ENCODE measurements around the gene TAF11L3.
"Not testable (repeated sequence)": the region's sequence is repeated elsewhere in the genome, so short reads cannot be mapped to it uniquely, and the experiment has no call there.

The TAF11L3 gene

GRCh38 chr5:17518067-17518466, at the start of gene TAF11L3:
TSS of gene TAF11L3 (plus strand) at chr5:17518367.
- in situ Hi-C loops (cut with MboI; ENCODE audit: low sequenced_read_pairs), result not testable (repeated sequence)

GRCh38 chr5:17470064-17470463, 48.1 kb upstream of the TAF11L3 start:
- in situ Hi-C loops (cut with MboI; ENCODE audit: low sequenced_read_pairs), result no loop called here

DNA sequence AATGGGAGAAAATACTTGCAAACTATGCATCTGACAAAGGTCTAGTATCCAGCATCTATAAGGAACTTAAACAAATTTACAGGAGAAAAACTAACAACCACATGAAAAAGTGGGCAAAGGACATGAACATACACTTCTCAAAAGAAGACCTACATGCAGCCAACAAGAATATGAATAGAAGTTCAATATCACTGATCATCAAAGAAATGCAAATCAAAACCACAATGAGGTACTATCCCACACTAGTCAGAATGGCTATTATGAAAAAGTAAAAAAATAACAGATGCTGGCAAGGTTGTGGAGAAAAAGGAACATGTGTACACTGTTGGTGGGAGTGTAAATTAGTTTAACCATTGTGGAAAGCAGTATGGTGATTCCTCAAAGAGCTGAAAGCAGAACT, 43.1 kb upstream of the TAF11L3 start:
- in situ Hi-C loops (cut with MboI; ENCODE audit: low sequenced_read_pairs), result not testable (repeated sequence)

GRCh38 chr5:17477043-17477442, 41.1 kb upstream of the TAF11L3 start:
- in situ Hi-C loops (cut with MboI; ENCODE audit: low sequenced_read_pairs), result no loop called here

DNA sequence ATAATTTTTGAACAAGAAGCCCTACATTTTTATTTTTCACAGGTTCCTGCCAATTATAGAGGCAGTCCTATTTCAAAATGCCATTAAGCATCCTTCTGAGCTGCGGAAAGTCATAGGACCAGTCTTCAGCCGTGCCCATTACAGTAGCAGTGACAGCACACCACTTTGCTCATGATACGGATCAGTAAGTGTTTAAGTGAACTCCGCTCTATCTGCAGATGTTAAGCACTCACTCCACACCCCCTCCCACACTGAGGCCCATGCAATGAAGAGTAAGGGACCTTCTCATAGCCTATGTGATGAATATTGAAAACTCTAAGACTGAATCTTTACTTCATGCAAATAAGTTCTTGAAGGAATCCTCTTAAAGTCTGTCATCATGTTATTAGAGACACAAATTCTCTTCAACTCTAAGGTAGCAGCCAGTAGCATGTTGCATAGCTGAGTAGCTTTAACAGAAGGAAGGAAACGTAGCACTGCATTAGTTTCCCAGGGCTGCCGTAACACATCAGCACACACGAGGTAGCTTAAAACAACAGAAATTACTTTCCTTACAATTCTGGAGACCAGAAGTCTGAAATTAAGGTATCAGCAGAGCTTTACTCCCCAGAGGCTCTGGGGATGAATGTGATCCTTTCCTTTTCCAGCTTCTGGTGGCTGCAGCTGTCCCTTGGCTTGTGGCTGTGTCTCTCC, 40.4 kb upstream of the TAF11L3 start:
- in situ Hi-C loops (cut with MboI; ENCODE audit: low sequenced_read_pairs), result no loop called here

GRCh38 chr5:17481378-17481777, 36.8 kb upstream of the TAF11L3 start:
- in situ Hi-C loops (cut with MboI; ENCODE audit: low sequenced_read_pairs), result no loop called here

- in situ Hi-C loops (cut with MboI; ENCODE audit: low sequenced_read_pairs), result no loop called here
These were observed 35.4 kb upstream of the TAF11L3 start for GRCh38 chr5:17482790-17483189.

GRCh38 chr5:17486464-17487173, 31.5 kb upstream of the TAF11L3 start:
- in situ Hi-C loops (cut with MboI; ENCODE audit: low sequenced_read_pairs), result not testable (repeated sequence)

- in situ Hi-C loops (cut with MboI; ENCODE audit: low sequenced_read_pairs), result no loop called here
These were observed 31.0 kb upstream of the TAF11L3 start for GRCh38 chr5:17487174-17487512.

DNA sequence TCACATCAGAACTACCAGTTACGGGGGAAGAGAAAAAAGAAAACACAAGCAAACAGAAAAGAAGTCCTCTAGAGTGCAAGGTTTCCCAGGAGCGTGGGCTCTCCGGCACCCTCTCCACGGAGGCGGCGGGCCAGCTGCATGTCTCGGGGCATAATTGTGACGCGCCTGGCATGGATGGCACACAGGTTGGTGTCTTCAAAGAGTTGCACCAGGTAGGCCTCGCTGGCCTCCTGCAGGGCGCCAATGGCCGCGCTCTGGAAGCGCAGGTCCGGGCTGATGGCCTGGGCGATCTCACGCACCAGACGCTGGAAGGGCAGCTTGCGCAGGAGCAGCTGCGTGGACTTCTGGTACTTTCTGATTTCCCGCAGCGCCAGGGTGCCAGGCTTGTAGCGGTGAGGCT, 26.9 kb upstream of the TAF11L3 start:
- in situ Hi-C loops (cut with MboI; ENCODE audit: low sequenced_read_pairs), result not testable (repeated sequence)

GRCh38 chr5:17492770-17493169, 25.4 kb upstream of the TAF11L3 start:
- in situ Hi-C loops (cut with MboI; ENCODE audit: low sequenced_read_pairs), result no loop called here

- in situ Hi-C loops (cut with MboI; ENCODE audit: low sequenced_read_pairs), result no loop called here
These were observed 20.7 kb upstream of the TAF11L3 start for GRCh38 chr5:17497446-17497845.

DNA sequence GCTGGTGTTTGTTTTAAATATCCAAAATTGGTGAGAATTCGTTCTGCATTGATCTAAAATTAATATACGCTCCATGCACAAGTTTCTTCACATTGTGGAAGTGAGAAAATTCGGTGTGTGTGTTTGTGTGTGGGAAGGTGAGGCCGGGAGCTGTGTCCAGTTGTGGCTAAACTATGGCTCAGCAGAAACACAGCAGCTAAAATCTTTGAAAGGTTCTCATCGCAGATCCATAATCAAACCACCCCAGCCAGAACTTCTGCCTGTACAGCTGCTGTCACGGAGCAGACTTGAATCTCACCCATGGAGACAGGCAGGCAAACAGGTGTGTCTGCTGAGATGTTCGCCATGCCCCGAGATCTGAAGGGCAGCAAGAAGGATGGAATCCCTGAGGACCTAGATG, 20.2 kb upstream of the TAF11L3 start, which contains the start of gene TAF11L2:
TSS of gene TAF11L2 (plus strand) at position 301 of the 400 bp plus-strand sequence.
- in situ Hi-C loops (cut with MboI; ENCODE audit: low sequenced_read_pairs), result not testable (repeated sequence)

DNA sequence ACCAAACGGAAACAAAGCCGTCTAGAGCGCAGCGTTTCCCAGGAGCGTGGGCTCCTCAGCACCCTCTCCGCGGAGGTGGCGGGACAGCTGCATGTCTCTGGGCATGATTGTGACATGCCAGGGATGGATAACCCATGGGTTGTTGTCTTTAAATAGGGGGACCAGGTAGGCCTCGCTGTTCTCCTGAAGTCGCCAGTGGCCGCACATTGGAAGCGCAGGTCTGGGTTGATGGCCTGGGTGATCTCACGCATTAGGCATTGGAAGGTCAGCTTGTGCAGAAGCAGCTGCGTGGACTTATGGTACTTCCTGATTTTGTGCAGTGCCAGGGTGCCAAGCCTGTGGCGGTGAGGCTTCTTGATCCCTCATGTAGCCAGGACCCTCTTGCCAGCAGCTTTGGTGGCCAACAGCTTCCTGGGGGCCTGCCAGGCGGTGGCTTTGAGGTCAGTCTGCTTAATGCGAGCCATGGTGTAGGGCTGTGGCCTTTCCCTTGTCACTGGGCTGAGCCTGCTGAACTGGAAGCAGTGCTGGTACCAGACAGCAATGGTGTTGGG, 6.3 kb upstream of the TAF11L3 start:
- in situ Hi-C loops (cut with MboI; ENCODE audit: low sequenced_read_pairs), result no loop called here

GRCh38 chr5:17517526-17517925, 641 bp upstream of the TAF11L3 start:
- in situ Hi-C loops (cut with MboI; ENCODE audit: low sequenced_read_pairs), result not testable (repeated sequence)

- in situ Hi-C loops (cut with MboI; ENCODE audit: low sequenced_read_pairs), result not testable (repeated sequence)
These were observed 1.3 kb downstream of the TAF11L3 start for GRCh38 chr5:17519508-17519907.

GRCh38 chr5:17521501-17521900, 3.3 kb downstream of the TAF11L3 start, which contains the start of gene TAF11L4:
TSS of gene TAF11L4 (plus strand) at chr5:17521801.
- in situ Hi-C loops (cut with MboI; ENCODE audit: low sequenced_read_pairs), result not testable (repeated sequence)

GRCh38 chr5:17524935-17525334, 6.8 kb downstream of the TAF11L3 start, which contains the start of gene TAF11L5:
TSS of gene TAF11L5 (plus strand) at chr5:17525235.
- in situ Hi-C loops (cut with MboI; ENCODE audit: low sequenced_read_pairs), result not testable (repeated sequence)

- in situ Hi-C loops (cut with MboI; ENCODE audit: low sequenced_read_pairs), result not testable (repeated sequence)
These were observed 8.3 kb downstream of the TAF11L3 start for GRCh38 chr5:17526504-17526903.

DNA sequence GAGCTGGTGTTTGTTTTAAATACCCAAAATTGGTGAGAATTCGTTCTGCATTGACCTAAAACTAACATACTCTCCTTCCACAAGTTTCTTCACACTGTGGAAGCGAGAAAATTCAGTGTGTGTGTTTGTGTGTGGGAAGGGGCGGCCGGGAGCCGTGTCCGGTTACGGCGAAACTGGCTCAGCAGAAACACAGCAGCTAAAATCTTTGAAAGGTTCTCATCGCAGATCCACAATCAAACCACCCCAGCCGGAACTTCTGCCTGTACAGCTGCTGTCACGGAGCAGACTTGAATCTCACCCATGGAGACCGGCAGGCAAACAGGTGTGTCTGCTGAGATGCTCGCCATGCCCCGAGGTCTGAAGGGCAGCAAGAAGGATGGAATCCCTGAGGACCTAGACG, 10.2 kb downstream of the TAF11L3 start, which contains the start of gene TAF11L6:
TSS of gene TAF11L6 (plus strand) at position 301 of the 400 bp plus-strand sequence.
- in situ Hi-C loops (cut with MboI; ENCODE audit: low sequenced_read_pairs), result not testable (repeated sequence)
